Left colon (tissue), 2 donors: ENCODE results near the gene TMF1. TPM values are rescaled to one million over a fixed set of nuclear protein-coding genes. Genes with fewer than 3 reads are reported as not detected.

Source experiments
- ATAC-seq: fragments of 200-7000 bp; cut with Tn5 transposase; one replicate; pipeline ENCODE4 v1.9.1; 2020; ENCODE audit warnings: mild to moderate bottlenecking, moderate library complexity
- DNase-seq, 2 donors: peaks; one replicate each; pipeline ENCODE4 v3.0.0-alpha.2; 2020
- intact Hi-C, 2 donors: fragments of 100-400 bp; cut with DNase I in 1 of 2; cut with micrococcal nuclease in 1 of 2; formaldehyde crosslinking; loops; one replicate each; pipeline versions ENCODE4 v1.11.2 to v1.14.0; 2022; cut with DNase I, micrococcal nuclease
- microRNA-seq, 2 donors: library from miRNA; unstranded; fragments of <30 nt; microRNA quantifications; one replicate each; pipeline versions ENCODE4 v1.1.0 to v1.2.0, GENCODE V29; 2020
- total RNA-seq, 2 donors: library from RNA; stranded (reverse); fragmentation: NEBNext Ultra II Directional; extraction: Animal tissue kit (Norgen Biotek cat#: 25700); gene quantifications; one replicate each; pipeline ENCODE4 v1.2.1, GENCODE V29; 2021
- donor health status: DM: no; HTN: no; CAD: no.
- donor health status: DM: yes; HTN: yes; CAD: no.

The TMF1 gene
- total RNA-seq, 2 donors from 2014 or later: 44.7 to 47.2 TPM

DNA sequence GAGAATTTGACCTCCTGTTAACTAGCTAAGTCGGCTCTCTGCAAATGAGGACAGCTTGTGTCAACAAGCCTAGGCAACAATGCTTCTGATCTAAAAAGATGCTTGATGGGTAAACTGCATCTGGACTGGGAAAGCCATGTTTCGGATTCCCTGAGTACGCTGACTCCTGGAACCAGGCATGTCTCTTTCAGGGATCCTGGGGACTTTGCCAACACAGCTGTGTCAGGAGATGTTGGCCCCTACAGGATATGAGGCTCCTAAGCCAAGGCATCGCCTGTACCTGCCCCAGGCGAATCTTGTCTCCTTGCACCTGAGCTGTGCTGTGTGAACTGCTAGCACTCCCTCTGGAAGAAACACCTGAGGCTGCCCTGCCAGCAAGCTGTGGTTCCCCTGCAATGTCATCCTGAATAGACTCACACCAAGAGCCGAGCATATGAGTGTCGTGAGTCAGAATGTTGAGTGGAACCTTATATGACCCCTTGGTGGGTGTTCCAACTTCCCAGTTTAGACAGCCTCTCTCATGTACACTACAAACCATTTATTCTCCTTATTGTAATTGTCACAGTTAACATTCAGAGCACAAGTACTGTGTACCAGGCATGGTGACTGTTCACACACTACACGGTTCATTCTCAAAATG, 55.7 kb downstream of the TMF1 start:
- ATAC-seq (no peak), DNase-seq (no peak)
- intact Hi-C loops: no loop called here

DNA sequence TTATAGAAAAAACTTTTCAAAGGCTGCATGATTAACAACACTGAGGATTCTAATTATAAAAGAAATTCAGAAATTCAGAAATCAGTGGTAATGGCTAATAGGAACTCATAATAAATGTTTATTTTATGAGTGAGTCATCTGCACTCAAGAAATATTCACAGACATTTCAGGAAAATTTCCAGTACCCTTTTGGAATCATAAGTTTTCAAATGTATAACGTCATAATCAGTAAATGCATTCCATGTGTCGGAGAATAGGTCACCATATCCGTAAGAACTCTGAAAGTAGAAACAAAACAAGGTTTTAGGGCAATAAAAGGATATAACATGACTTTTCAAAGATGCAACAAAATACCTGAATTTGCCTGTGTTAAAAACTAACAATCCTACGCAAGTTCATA, 63.4 kb downstream of the TMF1 start:
- DNase-seq (no peak), ATAC-seq (no peak)
- intact Hi-C loops: no loop called here

- ATAC-seq (no peak), DNase-seq (no peak)
- intact Hi-C loops: no loop called here
Measured at GRCh38 chr3:68987322-68987721, 64.8 kb downstream of the TMF1 start.

DNA sequence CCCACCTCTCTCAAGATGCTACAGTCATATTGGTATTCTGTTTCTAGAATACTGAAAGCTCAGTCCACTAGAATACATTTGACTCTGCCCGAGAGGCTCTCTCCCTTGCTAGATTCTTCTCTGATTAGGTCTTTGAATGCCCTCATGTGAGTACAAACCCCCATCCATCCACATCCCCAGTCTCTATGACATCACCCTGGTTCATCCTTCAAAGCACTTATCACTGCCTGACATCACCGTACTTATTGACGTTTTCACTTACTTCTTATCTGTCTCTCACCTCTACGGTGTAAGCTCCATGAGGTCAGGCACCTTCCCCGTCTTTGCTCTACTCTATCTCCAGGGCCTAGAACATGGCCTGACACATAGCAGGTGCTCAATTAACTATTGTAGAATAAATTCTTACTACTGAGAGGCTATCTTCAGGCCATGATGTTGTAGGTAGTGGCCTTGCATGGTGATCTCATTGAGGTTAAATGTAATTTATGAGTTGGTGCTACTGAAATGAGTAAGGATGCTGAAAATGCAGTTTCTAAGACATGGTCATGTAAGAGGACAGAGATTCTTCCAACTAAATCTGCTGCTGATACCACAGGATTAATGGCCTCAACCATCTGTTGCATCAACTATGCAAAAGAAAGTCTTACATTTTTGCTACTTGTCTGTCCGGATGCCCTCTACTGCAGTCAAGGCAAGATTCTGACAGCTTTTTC, 65.5 kb downstream of the TMF1 start:
- ATAC-seq (no peak), DNase-seq (no peak)
- intact Hi-C loops: no loop called here

- ATAC-seq: no peak
- no peak for DNase-seq
- intact Hi-C loops: no loop called here
Measured at GRCh38 chr3:68985146-68985790, 66.9 kb downstream of the TMF1 start.

GRCh38 chr3:68984011-68984530, 68.1 kb downstream of the TMF1 start:
- DNase-seq (no peak), ATAC-seq (no peak)
- intact Hi-C loops: no loop called here

GRCh38 chr3:68977486-68978167, 74.5 kb downstream of the TMF1 start:
- ATAC-seq (no peak), DNase-seq (no peak)
- intact Hi-C loops: no loop called here

GRCh38 chr3:68974711-68975110, 77.4 kb downstream of the TMF1 start:
- DNase-seq: no peak
- intact Hi-C loops: no loop called here
- ATAC-seq: no peak

DNA sequence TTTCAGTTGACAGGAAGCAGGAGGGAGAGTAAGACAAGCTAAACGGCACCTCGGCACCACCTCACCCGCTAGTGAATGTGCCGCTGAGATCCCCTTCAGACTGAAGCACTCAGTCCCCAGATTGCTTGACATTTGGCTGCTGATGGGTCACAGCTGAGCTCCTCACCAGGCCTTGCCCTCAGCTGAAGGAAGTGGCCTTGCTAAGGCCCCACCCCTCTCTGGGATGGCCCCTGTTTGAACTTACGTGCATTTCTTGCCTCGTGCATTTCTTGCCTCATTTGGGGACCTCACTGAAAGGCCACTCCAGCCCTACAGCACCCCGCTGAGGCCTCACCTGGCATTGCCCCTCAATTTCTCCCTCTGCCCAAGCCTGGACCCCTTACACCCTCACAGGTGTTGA, 78.5 kb downstream of the TMF1 start:
- DNase-seq: no peak
- ATAC-seq: no peak
- intact Hi-C loops: no loop called here

GRCh38 chr3:68972358-68972979, 79.7 kb downstream of the TMF1 start:
- intact Hi-C loops: no loop called here
- ATAC-seq (peak; percentile 38), DNase-seq (peak in 1 of 2 donors; percentile 32)

Small RNA genes lying within 50 kb of the gene (microRNA-seq; reads per million reads assigned to microRNA genes)
- 3.2 to 4.1 reads per million in 2 donors for gene MIR3136

Other genes starting within 250 kb of the TMF1 start
- not detected for gene TAFA4, start 119.8 kb downstream of the TMF1 start, total RNA-seq
- 10 to 100 TPM; 14.2 to 18.6 TPM for gene EOGT, start 38.6 kb downstream of the TMF1 start, total RNA-seq
- 10 to 100 TPM; 46.7 to 47.6 TPM for gene UBA3, start 28.0 kb upstream of the TMF1 start, total RNA-seq
- 100 to 1,000 TPM; 118 to 143 TPM for gene ARL6IP5, start 32.6 kb upstream of the TMF1 start, total RNA-seq
- under 1 TPM in 1 of 2 donors, not detected in 1; 0.17 TPM for gene LMOD3, start 70.3 kb upstream of the TMF1 start, total RNA-seq